GM12801 (cell line): ENCODE measurements around the gene C1QTNF12.

Experiments
- TF ChIP-seq, protein P1 (sequence below): IDR thresholded peaks from one replicate; pipeline ENCODE4 v1.5.1; 2011; ENCODE audit warnings: control low read depth; ENCODE audit not compliant: insufficient read length; ENCODE audit errors: extremely low read depth

C1QTNF12 gene

DNA sequence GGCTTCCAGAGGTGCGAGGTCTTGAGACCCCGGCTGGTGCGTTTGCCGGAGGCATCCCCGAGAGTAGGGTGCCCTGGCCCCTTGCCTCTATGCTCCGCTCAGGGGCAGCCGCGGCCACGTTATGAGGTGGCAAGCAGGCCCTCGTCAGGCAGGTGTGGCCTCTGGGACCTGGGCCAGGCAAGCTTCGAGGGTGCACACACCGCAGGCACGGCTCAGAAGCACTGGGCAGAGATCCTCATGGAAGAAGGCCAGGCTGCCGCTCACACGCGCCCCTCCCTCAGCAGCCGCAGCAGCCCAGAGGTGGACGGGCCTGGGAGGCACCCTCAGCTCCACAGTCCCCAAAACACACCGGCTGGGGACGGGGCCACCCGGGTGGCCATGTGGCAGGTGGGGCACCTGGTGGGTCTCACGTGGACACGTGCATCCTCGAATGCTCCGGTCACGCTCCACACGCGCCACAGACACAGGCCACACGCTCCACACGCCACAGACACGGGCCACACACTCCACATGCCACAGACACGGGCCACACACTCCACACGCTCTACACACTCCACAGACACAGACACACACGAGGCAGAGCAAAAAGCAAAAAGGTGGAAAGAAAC lies 21.2 kb downstream of the C1QTNF12 start:
- TF ChIP-seq, protein P1, sequence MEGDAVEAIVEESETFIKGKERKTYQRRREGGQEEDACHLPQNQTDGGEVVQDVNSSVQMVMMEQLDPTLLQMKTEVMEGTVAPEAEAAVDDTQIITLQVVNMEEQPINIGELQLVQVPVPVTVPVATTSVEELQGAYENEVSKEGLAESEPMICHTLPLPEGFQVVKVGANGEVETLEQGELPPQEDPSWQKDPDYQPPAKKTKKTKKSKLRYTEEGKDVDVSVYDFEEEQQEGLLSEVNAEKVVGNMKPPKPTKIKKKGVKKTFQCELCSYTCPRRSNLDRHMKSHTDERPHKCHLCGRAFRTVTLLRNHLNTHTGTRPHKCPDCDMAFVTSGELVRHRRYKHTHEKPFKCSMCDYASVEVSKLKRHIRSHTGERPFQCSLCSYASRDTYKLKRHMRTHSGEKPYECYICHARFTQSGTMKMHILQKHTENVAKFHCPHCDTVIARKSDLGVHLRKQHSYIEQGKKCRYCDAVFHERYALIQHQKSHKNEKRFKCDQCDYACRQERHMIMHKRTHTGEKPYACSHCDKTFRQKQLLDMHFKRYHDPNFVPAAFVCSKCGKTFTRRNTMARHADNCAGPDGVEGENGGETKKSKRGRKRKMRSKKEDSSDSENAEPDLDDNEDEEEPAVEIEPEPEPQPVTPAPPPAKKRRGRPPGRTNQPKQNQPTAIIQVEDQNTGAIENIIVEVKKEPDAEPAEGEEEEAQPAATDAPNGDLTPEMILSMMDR = no peak

DNA sequence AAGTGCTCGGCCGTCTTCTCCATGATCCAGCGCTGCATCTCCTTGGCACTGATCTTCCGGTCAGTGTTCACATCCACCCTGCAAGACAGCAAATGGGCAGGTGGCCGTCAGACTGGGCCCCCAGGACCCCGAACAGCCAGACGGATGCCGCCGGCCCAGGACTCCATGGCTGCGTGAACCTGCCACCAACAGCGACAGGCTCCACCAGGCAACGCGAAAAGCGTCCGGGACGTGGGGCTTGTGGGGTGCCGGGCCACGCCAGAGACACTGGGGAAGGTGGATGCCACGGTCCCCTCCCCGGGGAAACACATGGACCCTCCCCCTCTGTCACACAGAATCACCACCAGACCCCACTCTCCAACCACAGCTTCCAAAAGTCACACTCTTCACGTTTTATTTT lies 22.6 kb downstream of the C1QTNF12 start:
- TF ChIP-seq, protein P1 = no peak

DNA sequence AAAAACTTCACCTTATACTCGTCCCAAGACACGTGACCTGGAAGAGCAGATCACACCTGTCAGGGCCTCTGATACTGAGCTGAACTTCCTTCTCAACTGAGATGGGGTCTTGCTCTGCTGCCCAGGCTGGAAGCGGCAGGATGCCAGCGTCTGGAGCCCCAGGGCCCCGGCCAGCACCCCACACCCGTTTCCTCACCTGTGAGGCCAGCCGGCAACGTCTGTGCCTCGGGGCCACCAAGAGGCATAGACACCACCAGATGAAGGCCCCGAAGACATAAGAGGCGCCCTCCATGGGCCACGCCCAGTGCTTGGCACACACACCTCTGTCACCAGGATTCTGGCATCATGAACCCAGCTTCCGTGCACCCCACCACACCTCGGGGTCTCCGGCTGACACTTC lies 23.2 kb downstream of the C1QTNF12 start:
- TF ChIP-seq, protein P1 = no peak

DNA sequence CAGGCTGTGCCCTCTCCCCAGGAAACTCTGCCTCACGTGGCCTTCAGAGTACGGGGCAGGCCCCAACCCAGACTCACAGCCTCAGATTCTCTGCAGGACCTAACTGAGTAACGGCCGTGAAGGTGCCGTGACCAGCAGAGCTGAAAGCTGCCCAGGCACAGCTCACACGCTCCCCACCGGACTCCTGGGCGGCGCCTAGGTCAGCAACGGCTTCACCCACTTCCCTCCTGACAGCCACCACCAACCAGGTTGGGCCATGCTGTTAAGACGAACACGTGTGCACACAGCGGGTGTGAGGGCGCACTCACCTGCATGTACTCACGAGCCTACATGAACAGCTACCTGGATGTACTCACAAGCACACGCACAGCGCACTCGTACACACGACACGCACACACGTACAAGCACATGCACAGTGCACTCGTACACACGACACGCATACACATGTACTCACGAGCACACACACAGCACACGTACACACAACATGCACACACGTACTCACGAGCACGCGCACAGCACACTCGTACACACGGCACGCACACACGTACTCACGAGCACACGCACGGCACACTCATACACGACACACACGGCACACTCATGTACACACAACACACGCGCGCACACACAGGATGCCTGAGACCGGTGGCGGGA lies 23.8 kb downstream of the C1QTNF12 start:
- TF ChIP-seq, protein P1 = no peak

DNA sequence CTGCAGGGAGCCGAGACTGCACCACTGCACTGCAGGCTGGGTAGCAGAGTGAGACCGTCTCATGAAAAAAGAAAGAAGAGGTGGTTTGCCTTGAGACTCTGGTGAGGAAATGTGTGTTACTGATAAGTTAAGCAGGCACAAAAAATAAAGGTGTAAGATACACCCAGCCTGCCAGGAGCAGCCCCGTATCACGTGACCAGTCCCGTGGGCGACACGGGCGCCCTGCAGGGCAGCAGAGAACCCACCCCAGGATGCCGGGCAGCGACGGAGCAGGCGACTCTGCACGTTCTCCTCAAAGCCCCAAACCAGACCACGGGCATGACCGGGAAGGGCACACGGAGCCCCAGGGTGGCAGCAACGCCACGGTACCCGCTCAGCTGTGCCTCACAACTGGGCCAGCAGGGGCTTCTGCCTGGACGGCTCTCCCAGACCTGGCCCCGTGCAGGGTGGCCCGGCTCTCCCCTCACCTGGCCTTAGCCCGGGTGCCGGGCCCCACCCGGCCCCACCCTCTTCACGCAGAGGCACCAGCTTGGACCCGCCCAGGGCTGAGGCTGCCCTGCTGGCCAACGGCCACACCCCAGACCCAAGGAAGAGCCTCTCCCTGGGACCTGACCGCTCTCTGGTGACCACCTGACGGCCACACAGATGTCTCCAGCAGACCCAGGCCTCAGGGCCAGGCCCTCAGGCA lies 24.5 kb downstream of the C1QTNF12 start:
- TF ChIP-seq, protein P1 = no peak

DNA sequence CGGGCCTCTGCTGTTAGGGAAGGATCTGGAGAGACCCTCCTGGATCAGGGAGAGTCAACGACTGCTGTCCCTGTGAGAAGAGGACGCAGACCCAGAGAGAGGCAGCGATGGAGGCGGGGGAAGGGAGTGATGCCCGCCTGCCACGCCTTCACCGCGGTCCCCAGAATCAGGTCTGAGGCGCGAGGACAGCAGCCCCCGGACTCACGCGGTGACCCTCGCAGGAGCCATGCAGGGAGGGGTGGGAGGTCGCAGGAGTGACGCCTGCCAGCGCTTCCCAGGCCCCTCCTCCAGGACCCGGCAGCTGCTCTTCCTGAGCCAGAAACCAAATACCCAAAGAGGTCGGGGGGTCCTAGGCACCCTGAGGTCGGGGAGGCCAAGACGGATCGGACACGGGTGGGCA lies 26.3 kb downstream of the C1QTNF12 start:
- TF ChIP-seq, protein P1 = no peak

DNA sequence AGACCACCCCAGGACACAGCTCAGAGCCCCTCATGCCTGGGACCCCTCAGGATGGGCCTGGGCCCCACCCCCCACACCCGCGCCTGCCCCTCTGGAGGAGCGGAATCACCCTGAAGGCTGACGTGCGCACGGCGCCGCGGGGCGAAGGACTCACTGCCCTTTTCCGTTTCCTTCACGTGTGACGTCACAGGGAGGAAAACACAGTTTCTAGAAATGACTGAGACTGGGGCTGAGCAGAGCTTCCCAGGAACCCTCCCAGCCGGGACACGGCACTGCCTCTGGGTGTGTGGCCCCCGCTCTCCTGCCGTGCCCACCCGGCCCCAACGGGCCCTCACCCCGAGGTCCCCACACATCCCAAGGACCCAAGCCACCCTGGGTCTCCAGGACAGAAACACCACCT lies 27.2 kb downstream of the C1QTNF12 start:
- TF ChIP-seq, protein P1 = no peak
